ENCODE results near the gene KIRREL3.

The KIRREL3 gene
- 0 reads per million in 2 donors for total RNA-seq

DNA sequence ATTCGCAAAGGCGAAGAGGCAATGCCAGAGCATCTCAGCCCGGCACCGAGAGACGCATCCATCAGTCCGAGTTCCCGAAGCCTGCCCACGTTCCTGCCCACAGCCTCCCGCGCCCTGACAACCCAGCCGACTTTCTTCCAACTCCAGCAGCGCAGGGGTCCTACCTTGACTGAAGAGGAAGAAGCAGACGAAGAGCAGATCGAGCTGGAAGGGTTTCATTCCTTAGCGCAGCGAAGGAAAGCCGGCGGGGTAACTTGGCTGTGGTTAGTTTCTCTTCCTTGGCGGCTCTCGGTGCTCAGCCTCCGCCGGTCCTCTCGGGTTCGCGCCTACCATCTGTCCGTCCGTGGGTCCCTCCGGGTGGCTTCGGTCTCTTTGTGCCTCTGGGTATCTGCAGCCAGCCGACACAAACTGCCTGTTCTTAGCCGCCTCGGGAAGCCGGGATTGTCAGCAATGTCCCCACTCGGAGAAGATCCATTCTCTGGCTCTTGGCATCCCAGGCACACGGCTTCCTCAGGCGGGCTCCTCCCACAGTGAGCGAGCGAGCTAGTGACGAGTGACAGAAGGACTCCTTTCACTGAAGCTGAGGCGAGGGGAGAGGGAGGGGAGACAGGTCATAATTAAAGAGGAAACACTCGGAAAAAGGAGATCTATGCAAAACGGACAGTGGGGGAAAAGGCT lies at the start of gene KIRREL3:
Gene KIRREL3, minus strand, starts transcription at position 480 of the 678 bp plus-strand sequence.
- no peak for DNase-seq

DNA sequence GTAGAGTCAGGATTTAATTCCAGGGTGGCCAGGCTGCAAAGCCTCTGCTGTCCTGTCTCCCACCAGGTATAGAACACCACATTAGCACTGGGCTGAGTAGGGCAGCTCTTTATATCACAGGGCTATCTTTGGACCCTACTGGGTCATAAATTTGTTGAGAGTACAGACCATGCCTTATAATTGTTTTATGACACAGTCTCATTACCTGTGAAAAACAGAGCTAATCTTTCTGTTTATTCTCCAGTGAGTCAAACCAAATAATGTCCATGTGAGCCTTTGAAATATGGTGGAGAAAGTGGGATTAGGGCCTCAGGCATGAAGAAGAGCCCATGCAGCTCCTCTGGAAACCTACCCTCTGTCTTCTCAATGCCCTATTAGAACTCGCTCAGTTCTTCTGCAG lies 49.6 kb upstream of the KIRREL3 start:
- no peak for DNase-seq

DNA sequence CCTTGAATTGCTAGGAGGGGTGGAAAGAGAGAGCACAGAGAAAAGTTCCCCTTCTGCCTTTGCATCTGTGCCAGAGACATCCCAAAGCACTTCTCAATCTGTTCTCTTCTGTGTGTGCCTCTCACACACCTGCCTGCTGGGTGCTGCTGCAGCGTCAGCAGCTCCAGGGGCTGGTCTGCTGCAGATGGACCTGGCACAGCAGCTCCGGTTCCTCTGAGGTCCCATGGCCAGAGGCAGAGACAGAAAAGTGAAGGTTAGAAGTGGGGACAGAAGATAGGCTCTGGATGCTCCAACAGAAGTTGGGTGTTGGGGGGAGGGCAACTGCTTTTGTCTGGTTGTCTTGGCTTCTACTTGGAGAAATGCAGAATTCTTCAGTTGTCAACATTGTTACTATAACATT lies 48.9 kb upstream of the KIRREL3 start:
- no peak for DNase-seq

DNA sequence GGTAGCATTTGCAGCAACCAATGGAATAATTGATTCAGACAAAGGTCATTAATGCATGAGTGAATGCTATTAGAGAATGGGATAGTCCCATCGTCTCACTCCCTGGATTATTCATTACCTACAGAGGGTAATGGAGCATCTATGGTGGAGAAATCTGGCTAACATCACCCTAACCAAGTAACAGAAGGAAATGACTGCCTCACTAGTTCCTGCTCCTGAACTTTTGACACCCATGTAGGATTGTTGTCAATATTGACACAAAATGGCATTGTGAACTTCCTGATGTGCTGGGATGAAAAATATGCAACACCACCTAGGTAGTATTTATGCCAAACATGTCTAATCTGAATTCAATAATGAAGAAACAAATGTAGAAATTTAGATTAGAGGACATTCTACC lies 44.0 kb upstream of the KIRREL3 start:
- DNase-seq, result no peak

DNA sequence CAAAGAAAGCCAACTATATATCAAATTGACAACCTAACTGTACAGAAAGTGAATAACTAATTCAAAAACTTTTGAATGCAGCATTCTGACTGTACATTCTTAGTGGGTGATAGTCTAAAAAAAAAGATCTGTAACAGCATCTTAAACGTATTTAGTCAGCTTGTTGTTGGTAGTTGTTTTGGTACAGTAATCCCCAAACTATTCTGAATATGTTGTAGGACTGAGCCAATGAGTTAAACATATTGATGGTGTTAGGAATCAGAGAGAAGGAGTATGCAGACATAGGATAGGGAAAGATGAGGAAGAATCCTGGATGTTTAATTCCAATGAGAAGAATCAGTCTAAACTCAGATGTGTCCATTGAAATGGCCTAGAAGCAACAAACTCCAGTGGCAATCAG lies 41.9 kb upstream of the KIRREL3 start:
- no peak for DNase-seq

DNA sequence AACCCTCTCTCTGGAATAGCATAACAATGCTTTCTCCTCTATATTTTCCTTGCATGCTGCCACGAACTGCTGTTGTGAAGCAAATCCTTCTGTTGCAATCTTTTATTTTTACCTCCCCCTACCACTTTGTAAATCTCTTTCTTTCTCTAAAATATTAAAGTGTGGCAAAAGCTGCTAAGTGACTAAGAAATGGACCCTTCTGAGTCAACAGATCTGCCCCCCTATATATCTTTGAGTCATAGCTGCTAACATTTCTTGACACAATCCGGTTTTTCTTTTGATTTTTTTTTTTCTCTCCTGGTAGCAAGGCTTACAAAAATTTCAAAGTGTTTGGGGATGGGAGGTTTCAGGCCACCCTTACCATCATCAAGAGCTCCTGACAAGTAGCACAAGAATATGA lies 39.0 kb upstream of the KIRREL3 start:
- DNase-seq, result no peak

DNA sequence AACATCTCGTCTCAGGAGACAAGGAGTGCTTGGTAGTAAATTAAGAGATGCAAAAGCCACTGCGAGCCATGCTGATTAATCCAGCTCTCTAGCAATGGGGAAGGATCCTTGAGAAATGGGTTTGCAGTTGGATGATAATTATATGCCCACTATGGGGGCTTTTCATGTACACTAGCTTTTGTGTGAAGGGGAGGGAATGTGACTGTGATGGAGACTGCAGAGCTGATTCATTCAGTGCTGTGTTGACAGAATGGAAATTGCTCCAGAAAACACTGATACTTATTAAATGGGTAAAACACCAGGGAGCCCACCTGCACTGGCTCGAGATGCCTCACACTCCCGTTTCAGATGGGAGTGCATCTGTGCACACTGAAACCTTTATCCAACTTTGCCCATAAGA lies 37.0 kb upstream of the KIRREL3 start:
- no peak for DNase-seq

DNA sequence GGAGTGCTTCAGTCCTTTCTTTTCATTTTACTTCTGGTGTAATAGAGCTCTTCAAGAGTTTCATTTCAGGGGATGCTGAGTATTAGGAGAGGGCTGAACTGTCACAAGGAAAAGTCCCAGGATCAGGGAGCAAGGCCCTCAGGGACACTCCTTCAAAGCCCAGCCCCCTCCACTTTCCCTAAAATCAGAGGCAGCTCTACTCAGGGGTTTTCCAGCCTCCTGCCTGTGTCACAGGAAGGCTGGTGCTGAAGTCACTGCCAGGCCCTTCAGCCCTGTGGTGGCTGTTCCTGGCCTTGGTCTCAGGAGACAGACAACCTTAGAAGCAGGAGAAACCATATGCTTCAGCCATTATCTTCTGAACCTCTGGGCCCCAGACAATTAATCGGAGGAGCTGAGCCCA lies 36.4 kb upstream of the KIRREL3 start:
- DNase-seq, result no peak

DNA sequence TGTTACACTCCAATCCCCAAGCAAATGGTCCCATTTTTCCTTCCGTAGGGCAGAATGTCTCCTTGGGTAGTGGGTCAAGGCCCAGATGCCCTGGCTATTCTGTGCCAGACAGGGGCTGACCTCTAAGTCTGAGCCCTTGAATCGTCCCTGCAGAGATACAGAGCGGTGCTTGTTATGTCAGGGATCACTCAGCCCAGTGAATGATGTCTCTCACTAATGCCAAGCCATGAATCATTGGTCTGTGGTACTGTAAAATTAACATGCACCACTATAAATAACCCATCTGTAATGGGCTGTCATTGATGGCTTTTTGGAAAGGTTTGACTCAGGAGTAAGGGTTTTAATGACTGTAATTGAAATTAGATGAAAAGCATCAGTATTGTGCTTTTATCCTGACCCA lies 35.3 kb upstream of the KIRREL3 start:
- DNase-seq, result no peak

DNA sequence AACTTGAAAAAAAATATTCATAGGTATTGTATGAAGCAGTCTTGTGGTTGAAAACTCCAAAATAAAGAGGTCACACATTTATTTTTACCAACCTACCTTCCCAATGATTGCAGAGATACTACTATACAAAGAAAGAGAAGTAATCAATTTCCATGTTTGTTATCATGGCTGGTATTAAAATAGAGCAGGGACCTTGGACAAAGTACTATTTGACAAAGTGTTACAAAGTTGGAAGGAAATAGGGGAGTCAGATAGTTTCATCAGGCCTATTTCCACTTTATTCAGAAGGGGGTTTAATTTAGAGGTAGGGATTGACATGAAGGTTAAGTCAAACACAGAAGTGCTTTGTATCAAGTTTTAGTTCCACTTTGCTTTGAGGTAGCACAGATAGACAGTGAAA lies 34.4 kb upstream of the KIRREL3 start:
- DNase-seq, result no peak

DNA sequence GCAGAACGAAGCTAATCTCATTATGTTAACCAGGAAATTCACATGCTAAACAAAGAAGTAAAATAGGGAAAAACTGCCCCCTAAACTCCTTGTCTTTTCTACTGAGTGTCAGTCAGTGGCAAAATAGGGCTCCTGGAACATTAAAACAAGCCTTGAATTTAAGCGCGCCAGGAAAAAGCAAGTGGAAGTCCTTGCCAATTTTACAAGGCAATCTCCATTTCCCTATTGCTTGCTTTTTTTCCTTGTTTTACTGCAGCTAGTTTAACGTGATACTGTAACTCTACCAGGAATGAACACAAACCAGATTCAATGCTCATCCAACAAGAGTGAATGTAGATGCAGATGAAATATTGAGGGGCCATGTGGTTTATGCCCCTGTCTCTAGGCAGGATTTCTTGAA lies 28.1 kb upstream of the KIRREL3 start:
- no peak for DNase-seq

DNA sequence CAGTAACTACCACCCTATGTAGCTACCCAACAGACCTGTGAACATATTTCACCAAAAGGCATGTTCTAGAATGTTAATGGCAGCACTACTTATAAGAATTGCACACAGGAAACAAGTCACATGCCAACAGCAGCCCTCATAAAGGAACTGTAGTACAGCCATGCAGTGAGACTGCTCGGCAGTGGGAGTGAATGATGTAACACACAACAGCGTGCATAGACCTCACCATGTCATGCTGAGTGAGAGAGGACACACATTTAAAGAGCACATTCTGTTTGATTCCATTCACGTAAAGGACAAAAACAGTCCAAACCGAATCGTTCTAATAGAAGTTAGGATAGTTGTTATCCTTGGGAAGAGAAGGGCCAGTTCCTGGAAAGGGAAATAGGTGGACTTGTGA lies 27.2 kb upstream of the KIRREL3 start:
- no peak for DNase-seq

DNA sequence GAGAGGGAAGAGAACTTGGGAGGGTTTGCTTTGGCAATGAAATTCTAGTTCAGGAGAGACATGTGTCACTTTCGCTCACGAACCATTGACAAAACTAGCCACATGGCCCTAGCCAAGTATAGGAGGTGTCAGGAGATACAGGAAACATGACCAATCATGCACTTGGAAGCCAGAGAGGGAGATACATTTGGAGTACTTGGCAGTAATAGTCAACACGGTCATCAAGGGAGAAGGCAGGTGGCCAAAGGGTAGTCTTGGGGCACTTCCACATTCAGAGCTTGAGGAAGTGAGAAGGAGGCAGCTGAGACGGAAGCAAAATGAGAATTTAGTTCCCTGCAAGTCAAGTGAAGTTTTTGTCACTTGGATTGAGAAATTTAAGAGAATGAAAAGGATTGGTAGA lies 26.4 kb upstream of the KIRREL3 start:
- DNase-seq, result no peak

DNA sequence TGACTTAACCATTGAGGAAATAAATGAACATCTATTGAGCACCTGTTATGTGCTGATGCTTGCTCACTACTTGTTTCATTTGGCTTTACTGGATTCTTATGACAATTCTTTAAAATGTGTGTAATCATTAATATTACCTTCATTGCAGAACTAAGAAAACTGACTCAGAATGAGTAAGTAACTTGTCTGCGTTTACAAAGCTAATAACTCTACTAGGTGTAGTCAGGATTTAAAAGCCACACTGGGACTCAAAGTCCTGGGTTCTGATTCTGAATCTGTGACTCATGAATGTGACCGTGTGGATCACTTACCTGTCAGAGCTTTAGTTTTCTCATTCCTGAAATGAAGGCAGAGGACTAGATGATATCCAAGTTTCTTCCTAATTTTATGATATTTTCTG lies 23.4 kb upstream of the KIRREL3 start:
- DNase-seq, result no peak

DNA sequence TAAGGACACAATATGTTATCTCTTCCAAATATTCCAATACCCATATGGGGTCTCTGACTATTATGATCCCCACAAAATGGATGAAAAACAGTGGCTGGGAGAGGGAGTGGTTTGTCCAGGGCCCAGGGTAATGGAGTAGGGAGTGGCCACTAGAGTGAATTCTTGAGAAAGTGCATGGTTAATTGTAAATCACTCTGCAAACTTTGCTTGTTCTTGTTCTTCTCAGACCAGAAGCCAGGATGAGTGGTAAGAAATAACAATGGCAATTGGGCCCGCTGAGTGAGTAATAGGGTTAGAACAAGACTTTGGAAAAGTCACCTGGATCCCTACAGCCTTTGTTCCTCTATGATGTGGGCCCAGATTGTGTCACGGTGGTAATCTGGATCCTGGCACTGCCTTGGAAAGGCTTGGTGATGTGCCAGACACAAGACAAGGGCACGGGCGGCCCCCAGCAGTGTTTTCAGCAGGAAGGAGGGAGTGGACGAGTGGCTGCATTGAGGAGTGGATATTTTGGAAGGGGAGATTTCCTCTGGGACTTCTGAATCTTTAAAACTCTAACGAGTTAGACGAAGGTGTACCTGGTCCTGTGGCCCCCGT lies 18.2 kb upstream of the KIRREL3 start:
- DNase-seq, result no peak

DNA sequence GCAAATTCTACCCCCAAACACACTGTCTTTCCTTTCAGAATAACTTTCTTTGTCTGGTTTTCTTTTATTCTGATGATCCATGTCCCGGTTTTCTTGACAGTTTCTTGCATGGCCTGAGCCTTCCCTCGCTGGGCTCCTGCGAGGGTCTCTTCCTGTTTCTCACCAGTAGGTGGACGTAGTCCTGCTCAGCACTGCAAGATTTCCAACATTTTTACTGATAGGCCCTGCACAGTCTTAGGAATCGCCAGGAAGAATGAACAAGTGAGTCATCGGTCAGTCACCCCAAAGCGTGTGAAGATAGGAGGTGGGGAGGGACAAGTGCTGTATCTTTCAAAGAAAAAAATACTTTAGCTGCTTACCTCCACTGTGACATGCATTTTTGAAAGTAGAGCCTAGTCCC lies 16.9 kb upstream of the KIRREL3 start:
- DNase-seq, result no peak

DNA sequence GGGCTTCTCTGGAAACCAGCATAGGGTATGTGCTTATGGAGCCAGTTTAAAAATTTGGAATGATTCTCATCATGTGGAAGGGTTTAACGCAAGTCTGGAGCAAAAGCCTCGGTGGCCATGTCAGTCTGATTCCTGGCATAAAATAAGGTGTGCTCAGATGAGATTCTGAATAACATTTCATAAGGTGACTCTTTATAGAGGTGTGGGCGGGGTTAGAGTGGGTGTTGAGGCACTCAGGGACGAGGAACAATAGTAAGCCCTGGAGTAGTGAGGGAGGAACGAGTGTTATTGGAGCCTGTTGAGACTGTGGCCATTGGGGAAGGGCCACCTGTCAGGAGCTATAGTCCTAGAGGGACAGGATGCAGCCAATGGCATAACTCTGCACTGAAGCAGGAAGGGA lies 13.0 kb upstream of the KIRREL3 start:
- no peak for DNase-seq

DNA sequence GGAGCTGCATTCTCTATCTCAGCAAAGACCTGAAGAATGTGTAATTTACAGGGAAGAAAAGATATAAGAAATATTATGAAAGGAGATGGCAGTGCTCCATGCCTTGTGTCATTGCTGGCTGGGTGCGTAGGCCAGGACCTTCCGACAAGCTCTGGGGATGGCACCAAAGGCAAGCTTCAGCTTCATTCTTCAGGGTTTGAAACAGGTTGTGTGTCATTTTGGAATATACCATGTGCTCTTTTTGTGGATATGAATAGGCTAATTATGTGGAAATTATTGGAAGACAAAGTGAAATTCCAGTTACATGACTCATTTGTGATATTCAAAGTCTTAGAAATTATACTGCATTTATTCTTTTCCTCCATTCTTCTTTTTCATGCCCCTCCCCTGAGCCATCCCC lies 5.7 kb upstream of the KIRREL3 start:
- no peak for DNase-seq

DNA sequence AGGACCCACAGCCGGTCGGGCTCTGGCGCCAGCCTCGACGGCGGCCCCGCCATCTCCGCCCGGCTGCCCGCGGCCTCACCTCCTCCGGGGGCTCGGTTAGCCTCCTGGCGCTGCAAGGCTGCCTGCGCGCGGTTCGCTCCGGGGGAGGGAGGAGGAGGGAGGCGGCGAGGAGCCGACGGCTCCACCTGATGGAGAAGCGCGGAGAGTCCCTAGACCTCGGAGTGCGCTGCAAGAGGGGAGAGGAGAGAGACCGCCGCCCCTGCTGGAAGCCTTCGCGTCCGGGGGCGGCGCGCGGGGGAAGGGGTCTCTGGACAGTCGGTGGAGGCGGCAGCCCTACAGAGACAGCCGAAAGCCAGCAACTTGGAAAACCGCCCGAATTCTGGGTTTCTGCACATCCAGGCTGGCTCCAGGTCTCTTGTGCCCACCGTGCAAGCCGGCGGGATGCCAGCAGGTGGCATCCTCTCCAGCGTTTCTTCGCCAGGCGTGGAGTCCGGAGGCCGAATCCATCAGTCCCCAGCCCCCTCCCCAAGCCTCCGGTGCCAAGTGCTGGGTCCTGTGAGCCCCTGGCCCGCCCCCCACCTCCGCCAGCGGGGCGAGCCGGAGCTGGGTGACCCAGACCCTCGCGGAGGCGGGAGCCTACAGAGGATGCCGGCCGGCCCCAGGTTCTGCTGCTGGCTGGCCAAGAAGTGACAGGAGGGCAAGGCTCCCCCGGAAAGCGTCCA lies 2.9 kb upstream of the KIRREL3 start:
- DNase-seq, result no peak

DNA sequence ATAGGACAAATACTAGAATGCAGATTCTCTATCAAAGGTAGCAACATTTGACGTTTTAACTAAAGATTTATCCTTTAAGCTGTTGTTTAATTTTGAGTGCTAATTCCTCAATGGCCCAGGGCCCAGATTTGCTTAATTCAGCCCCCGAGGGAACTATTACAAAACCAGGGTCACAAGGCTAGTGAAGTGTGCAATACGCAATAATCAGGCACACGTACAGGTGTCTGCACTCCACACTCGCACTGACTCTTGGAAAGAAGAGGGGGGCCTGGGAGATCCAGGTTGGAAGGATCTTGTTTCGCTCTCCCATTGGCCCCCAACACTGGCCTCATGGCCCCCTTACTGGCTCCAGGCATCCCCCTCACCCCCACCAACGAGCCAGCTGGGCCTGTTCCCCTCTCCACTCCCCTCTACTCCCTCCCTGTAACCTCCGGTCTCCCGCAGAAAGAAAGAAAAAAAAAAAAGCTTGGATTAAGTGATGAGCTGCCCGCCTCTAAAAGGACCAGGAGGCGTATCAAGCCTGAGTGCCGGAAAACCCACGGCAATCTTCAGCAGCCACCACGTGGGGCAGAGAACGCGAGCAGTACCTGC lies 2.2 kb upstream of the KIRREL3 start:
- DNase-seq, result no peak

DNA sequence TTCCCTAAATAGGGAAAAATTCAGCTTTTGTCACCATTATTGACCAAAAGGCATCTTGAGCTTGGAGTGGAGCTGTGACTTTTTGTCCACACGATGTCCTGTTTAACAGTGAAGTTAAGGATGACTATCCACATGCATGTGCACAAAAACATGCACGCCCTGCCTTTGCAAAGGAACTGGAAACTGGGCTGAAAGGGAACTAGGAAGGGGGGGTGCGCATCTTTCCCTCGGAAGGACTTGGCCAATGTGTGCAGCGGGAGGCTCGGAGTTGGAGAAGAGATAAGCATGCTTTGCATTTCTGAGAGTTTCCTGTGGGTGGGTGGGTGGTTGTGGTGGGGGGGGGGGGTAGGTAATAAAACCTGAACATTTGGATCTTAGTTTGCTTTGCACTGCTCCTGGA lies 411 bp upstream of the KIRREL3 start:
- no peak for DNase-seq

DNA sequence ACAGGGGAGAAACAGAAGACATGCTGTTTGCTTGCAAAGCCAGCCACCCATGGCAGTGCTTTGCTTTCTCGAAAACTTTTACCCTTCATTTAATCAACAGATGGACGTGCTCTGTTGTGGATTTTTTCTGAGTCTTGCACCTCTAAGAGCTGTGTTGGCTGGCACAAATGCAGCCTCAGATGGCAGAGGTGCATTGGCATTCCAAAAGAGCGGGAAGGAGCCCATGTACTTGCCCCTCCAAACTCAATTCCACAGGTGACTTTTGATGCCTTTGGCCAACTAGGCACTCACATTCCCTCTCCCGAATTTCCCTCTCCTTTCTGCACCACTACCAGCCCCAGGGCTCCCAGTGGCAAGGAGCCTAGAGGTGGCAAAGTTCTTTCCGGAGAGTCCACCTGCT lies 1.2 kb downstream of the KIRREL3 start:
- no peak for DNase-seq

DNA sequence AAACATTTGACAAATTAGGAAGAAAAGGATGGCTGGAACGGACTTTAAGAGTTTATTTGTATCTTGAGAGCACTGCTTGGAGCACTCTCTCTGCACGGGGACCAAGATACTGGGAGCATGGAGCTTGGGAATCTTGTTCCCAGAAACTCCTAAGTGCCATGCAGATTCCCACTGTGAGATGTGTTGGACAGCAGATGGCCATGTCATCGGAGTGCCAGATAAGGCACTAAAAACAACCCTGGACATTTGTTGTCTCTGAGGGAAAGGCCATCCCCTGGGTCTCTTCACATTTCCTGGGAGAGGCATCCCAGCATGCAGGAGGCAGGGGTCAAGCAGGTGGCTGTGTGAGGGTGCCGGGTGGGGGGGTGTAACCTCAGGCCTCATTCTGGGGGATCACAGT lies 2.9 kb downstream of the KIRREL3 start:
- DNase-seq, result no peak

DNA sequence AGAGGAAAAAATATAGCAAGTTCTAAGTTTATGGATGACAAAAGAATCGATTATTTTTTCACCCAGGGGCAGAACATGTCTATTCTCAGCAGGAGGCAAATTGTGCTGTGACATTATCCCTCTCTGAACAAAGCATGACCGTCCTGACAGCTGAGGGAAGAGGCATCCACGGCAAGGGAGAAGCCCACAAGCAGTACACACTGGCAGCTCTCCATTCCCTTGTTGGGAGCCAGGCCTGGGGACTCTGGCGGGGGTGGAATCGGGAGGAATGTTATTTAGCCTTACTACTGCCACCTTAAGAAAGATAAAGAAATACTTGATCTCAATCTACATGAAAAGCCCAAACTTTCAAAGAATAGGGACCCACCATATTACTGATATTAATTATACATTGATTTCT lies 3.4 kb downstream of the KIRREL3 start:
- no peak for DNase-seq

Measured in T-helper 9 cell (primary cell).